ENCODE results near the gene BRMS1.
A peak's percentile ranks its signal among the peaks of the same experiment; 100 is the strongest.
"Not testable (repeated sequence)": the region's sequence is repeated elsewhere in the genome, so short reads cannot be mapped to it uniquely, and the experiment has no call there.

Gene BRMS1

GRCh38 chr11:66310803-66311440 lies 34.0 kb downstream of the BRMS1 start:
- not testable (repeated sequence) for DNase-seq (ENCODE audit: low read depth, low spot score)

- no peak for DNase-seq (ENCODE audit: low read depth, low spot score)
Observed at GRCh38 chr11:66310324-66310723, 34.6 kb downstream of the BRMS1 start.

DNA sequence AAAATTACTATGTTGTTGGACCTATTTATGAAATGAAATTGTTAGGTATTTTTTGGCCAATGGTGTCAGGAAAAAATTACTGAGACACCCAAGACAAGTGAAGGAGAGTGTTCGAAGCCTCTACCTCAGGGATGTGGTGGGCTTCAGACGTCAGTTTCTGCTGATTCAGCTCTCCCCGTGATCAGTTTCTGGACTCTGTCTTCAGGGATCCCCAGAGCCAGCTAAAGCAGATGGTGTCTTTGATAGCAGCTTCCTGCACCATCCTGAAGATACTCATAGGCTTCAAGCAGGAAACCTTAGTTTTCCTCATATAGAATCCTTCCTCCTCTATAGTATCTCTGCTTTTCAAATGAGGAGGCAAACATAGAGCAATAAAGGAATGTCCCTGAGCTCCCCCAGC lies 35.4 kb downstream of the BRMS1 start:
- no peak for DNase-seq (ENCODE audit: low read depth, low spot score)

- DNase-seq (ENCODE audit: low read depth, low spot score): no peak
Observed at GRCh38 chr11:66302656-66303055, 42.2 kb downstream of the BRMS1 start.

DNA sequence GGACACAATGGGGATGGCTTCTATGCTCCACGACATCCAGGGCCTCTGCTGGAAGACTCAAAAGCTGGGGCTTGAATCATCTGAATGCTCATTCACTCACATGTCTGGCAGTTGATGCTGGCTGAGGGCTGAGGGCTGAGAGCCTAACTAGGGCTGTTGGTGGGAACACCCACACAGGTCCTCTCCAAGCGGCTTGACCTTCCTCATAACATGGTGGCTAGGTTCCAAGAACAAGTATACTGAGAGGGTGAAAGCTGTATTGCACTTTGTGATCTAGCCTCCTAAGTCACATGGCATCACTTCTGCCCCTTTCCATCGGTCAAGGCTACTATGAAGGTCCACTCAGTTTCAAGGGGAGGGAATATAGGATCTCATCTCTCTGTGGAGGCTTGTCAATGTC lies 45.7 kb downstream of the BRMS1 start:
- DNase-seq (ENCODE audit: low read depth, low spot score): no peak

GRCh38 chr11:66297610-66298009 lies 47.3 kb downstream of the BRMS1 start:
- DNase-seq (ENCODE audit: low read depth, low spot score): no peak

- DNase-seq (ENCODE audit: low read depth, low spot score): no peak
Observed at GRCh38 chr11:66294626-66295620, 50.0 kb downstream of the BRMS1 start.

DNA sequence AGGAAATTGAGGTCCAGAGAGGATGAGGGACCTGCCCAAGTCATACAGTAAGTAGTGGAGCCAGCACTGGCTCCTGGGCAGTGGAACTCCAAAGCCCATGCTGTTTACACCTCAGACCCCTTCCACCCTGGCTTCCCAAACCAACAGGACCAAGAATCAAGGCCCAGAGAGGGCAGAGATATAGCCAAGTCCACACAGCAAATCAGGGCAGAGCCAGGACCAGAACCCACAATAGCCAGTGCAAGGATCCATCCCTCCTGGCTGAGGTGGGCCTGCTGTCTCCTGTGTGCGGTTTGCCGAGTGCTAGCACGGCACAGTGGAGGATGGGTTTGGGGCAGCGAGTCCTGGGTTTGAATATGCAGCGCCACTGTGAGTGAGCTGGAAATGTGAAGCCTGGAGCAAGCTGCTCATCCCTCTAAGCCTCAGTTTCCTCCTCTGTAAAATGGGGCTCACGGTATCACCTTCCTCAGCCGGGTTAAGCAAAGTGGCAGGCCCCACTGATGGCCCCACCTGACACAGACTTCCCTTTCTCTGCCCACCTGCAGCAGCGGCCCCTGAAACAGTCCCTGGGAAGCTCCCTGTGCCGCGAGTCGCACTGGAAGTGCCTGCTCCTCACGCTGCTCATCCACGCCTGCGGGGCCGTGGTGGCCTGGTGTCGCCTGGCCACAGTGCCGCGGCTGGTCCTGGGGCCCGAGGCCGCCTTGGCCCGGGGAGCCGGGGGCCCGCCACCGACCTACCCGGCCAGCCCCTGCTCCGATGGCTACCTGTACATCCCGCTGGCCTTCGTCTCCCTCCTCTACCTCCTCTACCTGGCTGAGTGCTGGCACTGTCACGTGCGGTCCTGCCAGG lies 50.9 kb downstream of the BRMS1 start:
- DNase-seq (ENCODE audit: low read depth, low spot score): no peak

DNA sequence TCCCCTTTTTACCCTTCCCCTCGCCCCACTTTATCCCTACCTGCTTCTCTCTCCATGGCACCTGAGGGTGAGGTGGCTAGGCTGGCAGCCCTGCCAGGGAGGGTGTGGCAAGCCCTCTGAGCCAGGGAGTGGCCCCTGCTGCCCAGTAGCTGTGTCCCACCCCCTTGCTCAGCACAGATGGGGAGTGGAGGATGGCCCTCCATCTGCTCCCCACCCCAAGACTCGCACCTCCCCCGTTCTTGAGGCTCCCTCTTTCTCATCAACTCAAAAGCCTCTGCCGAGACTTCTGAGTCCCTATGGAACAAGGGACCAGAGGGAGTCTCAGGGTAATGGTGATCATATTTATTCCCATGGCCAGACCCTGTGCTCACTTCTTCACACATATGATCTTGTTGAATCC lies 51.6 kb downstream of the BRMS1 start:
- DNase-seq (ENCODE audit: low read depth, low spot score): no peak

GRCh38 chr11:66292543-66293332 lies 52.2 kb downstream of the BRMS1 start:
- no peak for DNase-seq (ENCODE audit: low read depth, low spot score)

GRCh38 chr11:66291706-66292542 lies 53.0 kb downstream of the BRMS1 start, which contains the start of gene TMEM151A:
Gene TMEM151A (plus strand): TSS chr11:66291894. CDS start chr11:66292014, 120 bp downstream.
- DNase-seq (ENCODE audit: low read depth, low spot score): no peak

DNA sequence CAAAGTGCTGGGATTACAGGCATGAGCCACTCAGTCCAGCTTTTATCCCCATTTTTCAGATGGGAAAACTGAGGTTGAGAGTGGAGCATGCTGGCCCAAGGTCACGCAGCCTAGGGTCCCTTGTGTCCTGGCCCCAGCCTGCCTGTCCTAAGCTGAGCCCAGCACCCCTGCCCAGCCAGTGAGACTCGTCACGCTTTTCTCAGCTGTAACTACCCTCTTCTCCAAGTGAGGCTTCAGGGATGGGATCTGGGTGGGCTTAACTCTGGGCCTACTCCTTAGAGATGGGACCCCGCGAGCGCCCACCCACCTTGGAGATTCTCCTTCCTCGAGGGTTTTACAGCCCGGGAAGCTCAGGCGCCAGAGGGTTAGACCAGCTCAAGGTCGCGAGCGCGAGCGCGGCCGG lies 53.6 kb downstream of the BRMS1 start:
- no peak for DNase-seq (ENCODE audit: low read depth, low spot score)

GRCh38 chr11:66290330-66290621 lies 54.6 kb downstream of the BRMS1 start:
- no peak for DNase-seq (ENCODE audit: low read depth, low spot score)

- DNase-seq (ENCODE audit: low read depth, low spot score): peak; percentile 58
Observed at GRCh38 chr11:66289548-66290329, 55.2 kb downstream of the BRMS1 start.

GRCh38 chr11:66288671-66289547 lies 56.0 kb downstream of the BRMS1 start, which contains the start of gene YIF1A:
Gene YIF1A (minus strand): TSS chr11:66289143. CDS start chr11:66288985, 158 bp downstream.
- peak; percentile 97 for DNase-seq (ENCODE audit: low read depth, low spot score)

DNA sequence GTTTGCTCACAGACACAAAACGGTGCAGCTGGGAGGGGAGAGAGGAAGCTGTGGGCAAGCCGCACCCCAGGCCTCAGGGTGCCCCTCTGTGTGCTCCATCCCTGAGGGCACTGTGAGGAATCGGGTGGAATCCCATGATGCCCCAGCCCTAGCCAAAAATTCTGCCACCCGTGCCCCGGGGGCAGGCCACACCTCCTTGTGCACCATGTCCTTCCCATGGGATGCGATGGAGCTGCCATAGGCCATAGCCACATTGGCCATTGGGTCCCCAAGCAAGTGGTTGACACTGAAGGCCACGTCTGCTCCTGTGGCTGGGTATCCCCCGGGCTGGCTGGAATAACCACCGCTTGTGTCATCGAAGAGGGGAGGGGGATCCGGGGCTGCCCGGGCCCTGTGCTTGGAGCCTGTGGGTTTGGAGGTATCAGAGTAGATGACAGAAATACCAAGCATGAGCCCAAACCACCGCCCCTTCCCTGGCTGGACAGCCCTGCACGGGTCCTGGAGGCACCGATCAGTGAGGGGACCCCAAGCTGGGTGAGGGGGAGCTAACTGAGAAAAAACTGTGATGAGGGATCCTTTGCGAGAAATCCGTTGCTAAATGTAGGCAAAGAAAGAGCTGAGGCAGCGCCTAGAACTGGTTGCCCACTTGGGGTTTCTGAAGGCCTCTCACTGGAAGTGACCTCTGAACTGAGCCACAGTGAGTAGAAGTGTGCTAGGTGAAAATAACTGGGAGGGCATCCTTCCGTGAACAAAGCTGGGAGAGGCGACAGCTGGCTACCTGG lies 56.8 kb downstream of the BRMS1 start:
- no peak for DNase-seq (ENCODE audit: low read depth, low spot score)

Measured in activated CD4-positive, CD25-positive, alpha-beta regulatory T cell treated with anti-CD3 and anti-CD28 coated beads, Interleukin-2, amount 50 U/mL, for 16 hours (primary cell).